GM06990 (cell line): ENCODE results near the gene MAB21L2.
"Not testable (repeated sequence)": the region's sequence is repeated elsewhere in the genome, so short reads cannot be mapped to it uniquely, and the experiment has no call there.

ENCODE experiments used
- DNase-seq: peaks from one replicate; pipeline ENCODE4 v3.0.0-alpha.2; 2011; ENCODE audit not compliant: insufficient read length; ENCODE audit errors: extremely low read depth
- H3K27me3 ChIP-seq: replicated peaks from 2 replicates; pipeline ENCODE4 v1.6.0; 2011; ENCODE audit warnings: low read length; ENCODE audit not compliant: control insufficient read depth, insufficient read depth
- H3K36me3 ChIP-seq: 2 replicates; pipeline ENCODE4 v1.5.1; 2011; ENCODE audit warnings: low read length; ENCODE audit not compliant: control insufficient read depth, insufficient read depth
- H3K4me3 ChIP-seq: replicated peaks from 2 replicates; pipeline ENCODE4 v1.5.1; 2011; ENCODE audit warnings: low read depth, mild to moderate bottlenecking, control low read depth, low read length
- CTCF ChIP-seq: IDR thresholded peaks from 2 replicates; pipeline ENCODE4 v1.5.1; 2011; ENCODE audit warnings: low read length, control low read depth, mild to moderate bottlenecking, inconsistent platforms; ENCODE audit not compliant: insufficient read depth, poor library complexity, severe bottlenecking

Gene MAB21L2

GRCh38 chr4:150582146-150582872 is at the start of gene MAB21L2:
TSS of gene MAB21L2 (plus strand) at chr4:150582151. CDS start at chr4:150583030, 879 bp downstream.
- no peak for TF ChIP-seq CTCF
- Histone ChIP-seq H3K36me3 (peaks cover 7% of the 10 kb centered on the region), H3K4me3 (no peak within 1 kb of the TSS), H3K27me3 (no peaks in the 10 kb centered on the region)
- no peak for DNase-seq

- H3K27me3 ChIP-seq = no peaks in the 10 kb centered on the region
- no peak for DNase-seq
- no peak overlapping the region for H3K4me3 ChIP-seq
- TF ChIP-seq CTCF = no peak
- no peaks in the 10 kb centered on the region for H3K36me3 ChIP-seq
These were observed 48.3 kb upstream of the MAB21L2 start for GRCh38 chr4:150533673-150534072.

GRCh38 chr4:150534818-150535217 is 47.1 kb upstream of the MAB21L2 start:
- no peaks in the 10 kb centered on the region for H3K36me3 ChIP-seq
- TF ChIP-seq CTCF = no peak
- DNase-seq = no peak
- H3K27me3 ChIP-seq = no peaks in the 10 kb centered on the region
- H3K4me3 ChIP-seq = no peak overlapping the region

- H3K27me3 ChIP-seq, DNase-seq, H3K36me3 ChIP-seq, H3K4me3 ChIP-seq: not testable (repeated sequence)
These were observed 44.0 kb upstream of the MAB21L2 start for GRCh38 chr4:150537911-150538310.

GRCh38 chr4:150540536-150540935 is 41.4 kb upstream of the MAB21L2 start:
- H3K36me3 ChIP-seq = no peaks in the 10 kb centered on the region
- no peaks in the 10 kb centered on the region for H3K27me3 ChIP-seq
- no peak overlapping the region for H3K4me3 ChIP-seq
- no peak for DNase-seq
- TF ChIP-seq CTCF = no peak

- Histone ChIP-seq H3K4me3 (no peak overlapping the region), H3K27me3 (no peaks in the 10 kb centered on the region), H3K36me3 (no peaks in the 10 kb centered on the region)
- no peak for TF ChIP-seq CTCF
- no peak for DNase-seq
These were observed 41.0 kb upstream of the MAB21L2 start for GRCh38 chr4:150540959-150541360.
